GM20000 (cell line): Measurements from ENCODE around the gene REPS2.

Experiments used
- DNase-seq: peaks from one replicate; pipeline ENCODE4 v3.0.0; 2012; ENCODE audit warnings: low spot score
- CTCF ChIP-seq: IDR thresholded peaks from 2 replicates; pipeline ENCODE4 v1.5.1; 2012; ENCODE audit warnings: mild to moderate bottlenecking, control low read depth; ENCODE audit errors: extremely low read depth, missing control alignments

Gene REPS2

GRCh38 chrX:17174671-17175070, 228.2 kb downstream of the REPS2 start:
- no peak for DNase-seq
- TF ChIP-seq CTCF: no peak

- no peak for TF ChIP-seq CTCF
- no peak for DNase-seq
Measured at GRCh38 chrX:17182317-17182716, 235.9 kb downstream of the REPS2 start.

- TF ChIP-seq CTCF: no peak
- no peak for DNase-seq
Measured at GRCh38 chrX:17183566-17183965, 237.1 kb downstream of the REPS2 start.

- TF ChIP-seq CTCF: no peak
- DNase-seq: no peak
Measured at GRCh38 chrX:17185431-17185830, 239.0 kb downstream of the REPS2 start.

DNA sequence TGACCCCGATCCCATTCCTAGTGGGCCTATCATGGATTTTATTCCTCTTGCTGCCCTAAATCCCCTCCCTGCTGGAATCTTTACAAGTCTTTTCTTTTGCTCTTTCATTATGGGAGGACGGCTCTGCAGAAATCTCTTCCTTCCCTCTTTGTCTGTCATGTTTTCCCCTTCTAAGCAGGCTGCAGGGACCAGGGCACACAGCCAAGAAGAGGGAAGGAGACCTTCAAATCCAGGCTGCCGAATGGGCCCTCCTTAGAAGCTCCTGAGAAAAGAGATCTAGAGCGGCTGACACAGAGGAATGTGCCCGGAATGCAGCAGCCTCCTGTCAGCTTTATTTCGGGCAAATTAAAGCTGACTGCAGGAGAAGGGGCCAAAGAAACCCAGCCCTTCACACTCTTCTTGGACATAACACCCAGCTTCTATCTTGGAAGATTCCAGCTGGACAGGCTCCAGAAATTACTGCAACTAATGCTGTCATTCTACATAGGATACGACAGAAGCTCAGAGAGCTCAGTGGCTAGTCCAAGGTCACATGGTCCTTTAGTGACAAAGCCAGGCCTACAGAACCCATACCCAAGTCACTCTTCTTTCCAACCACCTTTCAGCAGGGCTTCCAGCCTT, 240.8 kb downstream of the REPS2 start:
- no peak for TF ChIP-seq CTCF
- no peak for DNase-seq

- no peak for TF ChIP-seq CTCF
Measured at GRCh38 chrX:17192106-17192505, 245.6 kb downstream of the REPS2 start.

More at GRCh38 chrX:17192106-17192505, 245.6 kb downstream of the REPS2 start:
- DNase-seq: no peak
